Measurements from ENCODE around the gene RPS10.

DNA sequence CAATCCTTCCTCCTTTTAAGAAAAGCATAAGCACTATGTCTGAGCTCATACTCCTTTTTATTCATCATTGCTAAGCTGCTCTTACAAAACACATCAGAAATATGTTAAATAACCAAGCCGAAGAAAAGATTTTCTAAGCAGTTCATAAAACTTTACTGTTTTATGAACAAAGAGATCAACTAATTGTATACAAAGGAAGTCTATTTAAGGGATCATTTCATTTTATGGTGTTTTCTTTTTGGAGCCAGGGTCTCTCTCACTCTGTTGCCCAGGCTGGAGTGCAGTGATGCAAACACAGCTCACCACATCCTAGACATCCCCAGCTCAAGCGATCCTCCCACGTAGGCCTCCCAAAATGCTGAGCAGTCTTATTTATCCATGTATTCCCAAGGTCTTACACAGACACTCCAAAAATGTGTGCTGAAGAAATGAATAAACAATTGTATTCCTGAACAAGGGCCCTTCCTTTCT, 42.7 kb downstream of the RPS10 start:
- TF ChIP-seq, protein P1, sequence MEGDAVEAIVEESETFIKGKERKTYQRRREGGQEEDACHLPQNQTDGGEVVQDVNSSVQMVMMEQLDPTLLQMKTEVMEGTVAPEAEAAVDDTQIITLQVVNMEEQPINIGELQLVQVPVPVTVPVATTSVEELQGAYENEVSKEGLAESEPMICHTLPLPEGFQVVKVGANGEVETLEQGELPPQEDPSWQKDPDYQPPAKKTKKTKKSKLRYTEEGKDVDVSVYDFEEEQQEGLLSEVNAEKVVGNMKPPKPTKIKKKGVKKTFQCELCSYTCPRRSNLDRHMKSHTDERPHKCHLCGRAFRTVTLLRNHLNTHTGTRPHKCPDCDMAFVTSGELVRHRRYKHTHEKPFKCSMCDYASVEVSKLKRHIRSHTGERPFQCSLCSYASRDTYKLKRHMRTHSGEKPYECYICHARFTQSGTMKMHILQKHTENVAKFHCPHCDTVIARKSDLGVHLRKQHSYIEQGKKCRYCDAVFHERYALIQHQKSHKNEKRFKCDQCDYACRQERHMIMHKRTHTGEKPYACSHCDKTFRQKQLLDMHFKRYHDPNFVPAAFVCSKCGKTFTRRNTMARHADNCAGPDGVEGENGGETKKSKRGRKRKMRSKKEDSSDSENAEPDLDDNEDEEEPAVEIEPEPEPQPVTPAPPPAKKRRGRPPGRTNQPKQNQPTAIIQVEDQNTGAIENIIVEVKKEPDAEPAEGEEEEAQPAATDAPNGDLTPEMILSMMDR (IDR thresholded peaks at IDR 0.05), result no peak
- TF ChIP-seq POLR2A (IDR thresholded peaks at IDR 0.05), result no peak

All from body of pancreas (tissue), 4 donors.